ENCODE measurements around the gene ZNF462.

Gene ZNF462

DNA sequence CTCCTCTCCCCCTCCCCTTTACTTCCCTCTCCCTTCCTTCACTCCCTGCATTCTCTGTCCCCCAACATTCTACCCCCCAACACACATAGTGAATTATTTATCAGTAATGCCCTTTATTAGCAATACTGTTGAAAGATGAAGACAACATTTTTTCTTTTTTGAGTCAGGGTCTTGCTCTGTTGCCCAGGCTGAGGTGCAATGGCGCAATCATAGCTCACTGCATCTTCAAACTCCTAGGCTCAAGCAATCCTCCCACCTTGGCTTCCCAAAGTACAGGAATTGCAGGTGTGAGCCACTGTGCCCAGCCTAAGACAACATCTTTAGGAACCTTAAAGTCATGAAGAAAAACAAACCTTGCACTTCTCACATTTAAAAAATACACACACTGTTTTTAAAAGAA is 130.6 kb downstream of the ZNF462 start:
- no peaks in the 10 kb centered on the region for H3K4me1 ChIP-seq (ENCODE audit: control insufficient read depth, insufficient read depth, low read depth, low read length)
- H2BK120ac ChIP-seq (ENCODE audit: low read depth, low read length) = no peak overlapping the region
- no peaks in the 10 kb centered on the region for H3K27me3 ChIP-seq (ENCODE audit: control insufficient read depth in 1 of 2, insufficient read depth in 1 of 2, low read length in 2 of 2)
- no peak overlapping the region for H3K4ac ChIP-seq (ENCODE audit: low read depth in 1 of 2, low read length in 2 of 2)
- no peak overlapping the region for H3K14ac ChIP-seq (ENCODE audit: low read length in 2 of 2)
- H3K9me3 ChIP-seq (ENCODE audit: control insufficient read depth, low read length) = no peaks in the 10 kb centered on the region
- no peak overlapping the region for H3K4me2 ChIP-seq (ENCODE audit: low read length, poor library complexity, severe bottlenecking)
- H2BK12ac ChIP-seq (ENCODE audit: low read length in 2 of 2) = no peak overlapping the region
- WGBS = 98% methylated on average over 1 of the region's 1 CpG
- H2AFZ ChIP-seq (ENCODE audit: low read depth, low read length) = no peak overlapping the region
- no peak overlapping the region for H3K23ac ChIP-seq (ENCODE audit: low read length in 2 of 2)
- peaks cover 10% of the 10 kb centered on the region for H3K79me1 ChIP-seq (replicated peaks; ENCODE audit: low read length, poor library complexity, severe bottlenecking)
- no peak overlapping the region for H4K8ac ChIP-seq (ENCODE audit: low read length)
- H3K9ac ChIP-seq (ENCODE audit: low read length) = no peak overlapping the region
- no peak overlapping the region for H2AK5ac ChIP-seq (ENCODE audit: low read length, severe bottlenecking)
- no peak overlapping the region for H3K27ac ChIP-seq (ENCODE audit: low read length, poor library complexity, severe bottlenecking)
- H2BK15ac ChIP-seq (ENCODE audit: low read depth, poor library complexity, severe bottlenecking) = no peak overlapping the region
- H3K36me3 ChIP-seq (ENCODE audit: control insufficient read depth in 1 of 2, insufficient read depth in 2 of 2, low read depth in 1 of 2, low read length in 2 of 2) = peaks cover 3 to 34% of the 10 kb centered on the region in 2 experiments
- H3K18ac ChIP-seq (ENCODE audit: low read depth in 1 of 2, low read length in 2 of 2) = no peak overlapping the region
- no peak overlapping the region for H3K4me3 ChIP-seq (ENCODE audit: insufficient read depth in 1 of 2, low read depth in 1 of 2, low read length in 2 of 2)
- no peak overlapping the region for H4K91ac ChIP-seq (ENCODE audit: low read length)
- H2BK5ac ChIP-seq (ENCODE audit: low read depth, low read length, poor library complexity, severe bottlenecking) = no peak overlapping the region
- no peak for DNase-seq

DNA sequence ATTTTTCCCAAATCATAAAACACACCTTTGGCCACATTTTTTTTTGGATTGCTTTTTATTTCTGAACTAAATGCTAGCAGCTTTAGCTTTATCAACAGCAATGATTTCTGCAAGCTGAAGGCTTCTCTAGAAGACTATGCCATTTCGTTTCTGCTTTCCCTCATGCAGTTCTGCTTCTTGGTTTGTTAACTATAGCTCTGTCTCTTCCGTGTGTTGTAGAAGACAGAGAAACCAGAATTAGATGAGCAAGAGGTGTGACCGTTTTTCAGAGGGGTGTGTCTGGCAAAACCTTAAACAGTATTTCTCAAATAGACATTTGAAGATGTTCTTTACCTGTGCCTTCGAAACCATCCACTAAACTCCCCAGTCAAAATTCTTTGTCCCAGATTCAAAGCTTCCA is 131.5 kb downstream of the ZNF462 start:
- H4K8ac ChIP-seq (ENCODE audit: low read length) = no peak overlapping the region
- peaks cover 3 to 27% of the 10 kb centered on the region in 2 experiments for H3K36me3 ChIP-seq (ENCODE audit: control insufficient read depth in 1 of 2, insufficient read depth in 2 of 2, low read depth in 1 of 2, low read length in 2 of 2)
- no peak overlapping the region for H3K9ac ChIP-seq (ENCODE audit: low read length)
- no peak overlapping the region for H2BK5ac ChIP-seq (ENCODE audit: low read depth, low read length, poor library complexity, severe bottlenecking)
- H3K23ac ChIP-seq (ENCODE audit: low read length in 2 of 2) = no peak overlapping the region
- no peak for DNase-seq
- H3K4me1 ChIP-seq (ENCODE audit: control insufficient read depth, insufficient read depth, low read depth, low read length) = no peaks in the 10 kb centered on the region
- H3K4me3 ChIP-seq (ENCODE audit: insufficient read depth in 1 of 2, low read depth in 1 of 2, low read length in 2 of 2) = no peak overlapping the region
- 85% methylated on average over 4 of the region's 4 CpGs for WGBS
- H3K9me3 ChIP-seq (ENCODE audit: control insufficient read depth, low read length) = no peaks in the 10 kb centered on the region
- no peak overlapping the region for H3K14ac ChIP-seq (ENCODE audit: low read length in 2 of 2)
- peaks cover 8% of the 10 kb centered on the region for H3K79me1 ChIP-seq (replicated peaks; ENCODE audit: low read length, poor library complexity, severe bottlenecking)
- H3K4ac ChIP-seq (ENCODE audit: low read depth in 1 of 2, low read length in 2 of 2) = no peak overlapping the region
- H2AK5ac ChIP-seq (ENCODE audit: low read length, severe bottlenecking) = no peak overlapping the region
- no peak overlapping the region for H2AFZ ChIP-seq (ENCODE audit: low read depth, low read length)
- H2BK12ac ChIP-seq (ENCODE audit: low read length in 2 of 2) = no peak overlapping the region
- no peak overlapping the region for H3K27ac ChIP-seq (ENCODE audit: low read length, poor library complexity, severe bottlenecking)
- H2BK15ac ChIP-seq (ENCODE audit: low read depth, poor library complexity, severe bottlenecking) = no peak overlapping the region
- H3K27me3 ChIP-seq (ENCODE audit: control insufficient read depth in 1 of 2, insufficient read depth in 1 of 2, low read length in 2 of 2) = no peaks in the 10 kb centered on the region
- no peak overlapping the region for H2BK120ac ChIP-seq (ENCODE audit: low read depth, low read length)
- H3K18ac ChIP-seq (ENCODE audit: low read depth in 1 of 2, low read length in 2 of 2) = no peak overlapping the region
- H3K4me2 ChIP-seq (ENCODE audit: low read length, poor library complexity, severe bottlenecking) = no peak overlapping the region
- H4K91ac ChIP-seq (ENCODE audit: low read length) = no peak overlapping the region

DNA sequence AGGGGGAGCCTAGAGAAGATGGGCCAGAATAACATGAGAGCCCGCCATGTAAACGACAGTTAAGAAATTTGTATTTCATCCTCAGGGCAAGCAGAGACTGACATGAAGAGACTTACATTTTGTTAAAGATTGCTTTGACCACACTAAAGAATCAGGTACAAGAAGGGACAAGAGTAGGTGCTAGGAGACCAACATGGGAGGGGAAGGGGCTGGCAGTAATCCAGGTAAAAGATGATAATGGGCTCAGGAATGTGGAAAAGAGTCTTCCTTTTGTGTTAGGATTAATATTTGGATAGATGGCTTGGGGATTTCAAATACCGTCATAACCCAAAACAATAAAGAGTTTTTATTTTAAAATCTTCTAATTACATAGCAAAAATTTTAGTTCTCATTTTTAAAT is 137.3 kb downstream of the ZNF462 start:
- H3K9me3 ChIP-seq (ENCODE audit: control insufficient read depth, low read length) = no peaks in the 10 kb centered on the region
- 97% methylated on average over 2 of the region's 3 CpGs for WGBS

DNA sequence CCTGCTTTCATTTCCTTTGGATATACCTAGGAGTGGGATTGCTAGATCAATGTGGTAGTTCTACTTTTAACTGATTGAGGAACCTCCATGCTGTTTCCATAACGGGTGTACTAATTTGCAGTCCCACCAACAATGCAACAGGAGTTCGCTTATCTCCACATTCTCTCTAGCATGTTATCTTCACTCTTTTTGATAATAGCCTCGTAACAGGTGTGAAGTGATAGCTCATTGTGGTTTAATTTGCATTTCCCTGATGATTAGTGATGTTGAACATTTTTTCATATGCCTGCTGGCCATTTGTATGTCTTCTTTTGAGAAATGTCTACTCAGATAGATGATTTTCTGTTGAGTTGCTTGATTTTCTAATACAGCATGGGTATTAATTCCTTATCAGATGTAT is 142.2 kb downstream of the ZNF462 start:
- no peak overlapping the region for H2BK12ac ChIP-seq (ENCODE audit: low read length in 2 of 2)
- H2BK5ac ChIP-seq (ENCODE audit: low read depth, low read length, poor library complexity, severe bottlenecking) = no peak overlapping the region
- peaks cover 29% of the 10 kb centered on the region for H3K79me1 ChIP-seq (replicated peaks; ENCODE audit: low read length, poor library complexity, severe bottlenecking)
- no peak overlapping the region for H2BK120ac ChIP-seq (ENCODE audit: low read depth, low read length)
- H3K4me1 ChIP-seq (ENCODE audit: control insufficient read depth, insufficient read depth, low read depth, low read length) = no peaks in the 10 kb centered on the region
- WGBS = 100% methylated on average over 1 of the region's 3 CpGs
- peaks cover 19 to 65% of the 10 kb centered on the region in 2 experiments for H3K36me3 ChIP-seq (ENCODE audit: control insufficient read depth in 1 of 2, insufficient read depth in 2 of 2, low read depth in 1 of 2, low read length in 2 of 2)
- no peak overlapping the region for H3K27ac ChIP-seq (ENCODE audit: low read length, poor library complexity, severe bottlenecking)
- no peak overlapping the region for H2BK15ac ChIP-seq (ENCODE audit: low read depth, poor library complexity, severe bottlenecking)
- no peaks in the 10 kb centered on the region for H3K9me3 ChIP-seq (ENCODE audit: control insufficient read depth, low read length)
- H3K14ac ChIP-seq (ENCODE audit: low read length in 2 of 2) = no peak overlapping the region
- H4K91ac ChIP-seq (ENCODE audit: low read length) = no peak overlapping the region
- H2AK5ac ChIP-seq (ENCODE audit: low read length, severe bottlenecking) = no peak overlapping the region
- H3K4me3 ChIP-seq (ENCODE audit: insufficient read depth in 1 of 2, low read depth in 1 of 2, low read length in 2 of 2) = no peak overlapping the region
- H2AFZ ChIP-seq (ENCODE audit: low read depth, low read length) = no peak overlapping the region
- no peak overlapping the region for H3K9ac ChIP-seq (ENCODE audit: low read length)
- H3K4me2 ChIP-seq (ENCODE audit: low read length, poor library complexity, severe bottlenecking) = no peak overlapping the region
- H3K4ac ChIP-seq (ENCODE audit: low read depth in 1 of 2, low read length in 2 of 2) = no peak overlapping the region
- no peak for DNase-seq
- no peak overlapping the region for H3K18ac ChIP-seq (ENCODE audit: low read depth in 1 of 2, low read length in 2 of 2)
- no peaks in the 10 kb centered on the region for H3K27me3 ChIP-seq (ENCODE audit: control insufficient read depth in 1 of 2, insufficient read depth in 1 of 2, low read length in 2 of 2)
- no peak overlapping the region for H4K8ac ChIP-seq (ENCODE audit: low read length)
- no peak overlapping the region for H3K23ac ChIP-seq (ENCODE audit: low read length in 2 of 2)

More for the DNA sequence above, 137.3 kb downstream of the ZNF462 start:
- H3K79me1 ChIP-seq (replicated peaks; ENCODE audit: low read length, poor library complexity, severe bottlenecking) = peaks cover 12% of the 10 kb centered on the region
- no peaks in the 10 kb centered on the region for H3K27me3 ChIP-seq (ENCODE audit: control insufficient read depth in 1 of 2, insufficient read depth in 1 of 2, low read length in 2 of 2)
- H3K4me1 ChIP-seq (ENCODE audit: control insufficient read depth, insufficient read depth, low read depth, low read length) = no peaks in the 10 kb centered on the region
- no peak overlapping the region for H3K4me3 ChIP-seq (ENCODE audit: insufficient read depth in 1 of 2, low read depth in 1 of 2, low read length in 2 of 2)
- no peak overlapping the region for H4K91ac ChIP-seq (ENCODE audit: low read length)
- no peak overlapping the region for H2BK5ac ChIP-seq (ENCODE audit: low read depth, low read length, poor library complexity, severe bottlenecking)
- no peak overlapping the region for H3K23ac ChIP-seq (ENCODE audit: low read length in 2 of 2)
- H3K4ac ChIP-seq (ENCODE audit: low read depth in 1 of 2, low read length in 2 of 2) = no peak overlapping the region
- no peak overlapping the region for H2BK120ac ChIP-seq (ENCODE audit: low read depth, low read length)
- no peak overlapping the region for H2AK5ac ChIP-seq (ENCODE audit: low read length, severe bottlenecking)
- H3K4me2 ChIP-seq (ENCODE audit: low read length, poor library complexity, severe bottlenecking) = no peak overlapping the region
- no peak overlapping the region for H3K18ac ChIP-seq (ENCODE audit: low read depth in 1 of 2, low read length in 2 of 2)
- no peak overlapping the region for H4K8ac ChIP-seq (ENCODE audit: low read length)
- H2BK15ac ChIP-seq (ENCODE audit: low read depth, poor library complexity, severe bottlenecking) = no peak overlapping the region
- H2BK12ac ChIP-seq (ENCODE audit: low read length in 2 of 2) = no peak overlapping the region
- DNase-seq = no peak
- H3K27ac ChIP-seq (ENCODE audit: low read length, poor library complexity, severe bottlenecking) = no peak overlapping the region
- no peak overlapping the region for H3K9ac ChIP-seq (ENCODE audit: low read length)
- peaks cover 8 to 40% of the 10 kb centered on the region in 2 experiments for H3K36me3 ChIP-seq (ENCODE audit: control insufficient read depth in 1 of 2, insufficient read depth in 2 of 2, low read depth in 1 of 2, low read length in 2 of 2)
- no peak overlapping the region for H3K14ac ChIP-seq (ENCODE audit: low read length in 2 of 2)
- no peak overlapping the region for H2AFZ ChIP-seq (ENCODE audit: low read depth, low read length)
